Fibroblast of lung (primary cell): ENCODE data around the gene BMP7.

Source experiments
- CTCF ChIP-seq, 2 donors: IDR thresholded peaks in 1 of 2; conservative IDR thresholded peaks in 1 of 2; 1 replicate in 1 of 2; 2 replicates in 1 of 2; pipeline ENCODE4 v1.5.1; 2011 to 2012; ENCODE audit warnings: low read length in 2 of 2, control low read depth in 1 of 2, inconsistent platforms in 1 of 2, low read depth in 1 of 2, mild to moderate bottlenecking in 1 of 2
- EZH2 ChIP-seq: IDR thresholded peaks from 2 replicates; pipeline ENCODE4 v1.5.1; 2012; ENCODE audit warnings: low read length, control low read depth, mild to moderate bottlenecking; ENCODE audit errors: missing control alignments

- TF ChIP-seq CTCF (conservative IDR thresholded peaks at IDR 0.05 in 1 of 2, IDR thresholded peaks at IDR 0.05 in 1 of 2; ENCODE audit: low read depth in 1 of 2, low read length in 2 of 2) (no peak), EZH2 (no peak)
Measured at GRCh38 chr20:57278457-57278856, 12.0 kb upstream of the BMP7 start.
